PC-9 (cell line): Measurements from ENCODE around the gene OSM.

Experiments
- CTCF ChIP-seq: fragments of 200-600 bp; sonication (generic); conservative IDR thresholded peaks from 2 replicates; pipeline ENCODE4 v1.6.1; 2017; ENCODE audit warnings: mixed run types, antibody characterized with exemption, mild to moderate bottlenecking, moderate library complexity
- EZH2 ChIP-seq: fragments of 200-600 bp; sonication (generic); IDR thresholded peaks from 2 replicates; pipeline ENCODE4 v1.8.0; 2017; ENCODE audit warnings: antibody characterized with exemption, low read depth

- no peak for TF ChIP-seq CTCF
- TF ChIP-seq EZH2: no peak
Measured at GRCh38 chr22:30294830-30295229, 28.2 kb upstream of the OSM start.
